ENCODE results near the gene HPCAL4.
A peak's percentile ranks its signal among the peaks of the same experiment; 100 is the strongest.

Gene HPCAL4

DNA sequence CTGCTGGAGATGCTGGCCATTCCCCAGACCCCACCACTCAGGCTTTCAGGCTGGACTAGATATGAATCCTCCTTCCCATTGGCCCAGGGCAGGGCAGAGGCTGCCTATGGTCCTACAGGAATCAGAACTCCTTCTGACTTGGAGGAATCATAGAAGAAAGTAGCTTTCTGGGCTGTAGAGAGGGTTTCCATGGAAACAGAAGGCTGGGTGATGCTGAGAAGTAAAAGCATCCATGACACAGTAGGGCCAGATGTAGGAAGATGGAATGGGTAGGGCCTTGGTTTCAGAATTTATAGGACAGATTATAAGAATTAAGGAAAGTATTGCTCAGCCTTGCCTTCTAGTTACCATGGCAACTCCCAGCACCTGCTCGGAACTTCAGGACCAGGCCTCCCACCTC is 28.4 kb downstream of the HPCAL4 start:
- TF ChIP-seq, protein P1, sequence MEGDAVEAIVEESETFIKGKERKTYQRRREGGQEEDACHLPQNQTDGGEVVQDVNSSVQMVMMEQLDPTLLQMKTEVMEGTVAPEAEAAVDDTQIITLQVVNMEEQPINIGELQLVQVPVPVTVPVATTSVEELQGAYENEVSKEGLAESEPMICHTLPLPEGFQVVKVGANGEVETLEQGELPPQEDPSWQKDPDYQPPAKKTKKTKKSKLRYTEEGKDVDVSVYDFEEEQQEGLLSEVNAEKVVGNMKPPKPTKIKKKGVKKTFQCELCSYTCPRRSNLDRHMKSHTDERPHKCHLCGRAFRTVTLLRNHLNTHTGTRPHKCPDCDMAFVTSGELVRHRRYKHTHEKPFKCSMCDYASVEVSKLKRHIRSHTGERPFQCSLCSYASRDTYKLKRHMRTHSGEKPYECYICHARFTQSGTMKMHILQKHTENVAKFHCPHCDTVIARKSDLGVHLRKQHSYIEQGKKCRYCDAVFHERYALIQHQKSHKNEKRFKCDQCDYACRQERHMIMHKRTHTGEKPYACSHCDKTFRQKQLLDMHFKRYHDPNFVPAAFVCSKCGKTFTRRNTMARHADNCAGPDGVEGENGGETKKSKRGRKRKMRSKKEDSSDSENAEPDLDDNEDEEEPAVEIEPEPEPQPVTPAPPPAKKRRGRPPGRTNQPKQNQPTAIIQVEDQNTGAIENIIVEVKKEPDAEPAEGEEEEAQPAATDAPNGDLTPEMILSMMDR (conservative IDR thresholded peaks at IDR 0.05; ENCODE audit: low read length): no peak
- no peak overlapping the region for H3K4me3 ChIP-seq (ENCODE audit: low read length)
- no peak for DNase-seq (ENCODE audit: low read depth)

DNA sequence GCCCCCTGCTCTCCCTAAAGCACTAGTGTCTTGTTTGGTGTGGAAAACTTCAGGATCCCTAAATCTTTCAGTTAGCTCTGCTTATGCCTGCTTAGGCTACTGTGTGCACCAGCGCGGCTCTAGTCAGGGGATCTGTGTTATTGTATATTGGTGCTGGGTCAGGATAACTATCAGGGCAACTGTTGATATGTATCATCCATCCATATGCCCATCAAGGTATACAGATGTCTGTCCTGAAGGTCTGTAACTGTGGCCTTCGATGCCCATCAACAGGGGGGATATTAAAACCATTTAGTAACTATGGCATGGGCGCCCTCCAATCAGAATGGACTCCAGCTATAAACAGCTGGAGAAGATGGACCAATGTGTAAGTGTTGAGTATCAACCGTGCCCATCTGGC is 31.7 kb downstream of the HPCAL4 start:
- TF ChIP-seq, protein P1 (conservative IDR thresholded peaks at IDR 0.05; ENCODE audit: low read length): no peak
- DNase-seq (ENCODE audit: low read depth): no peak
- no peak overlapping the region for H3K4me3 ChIP-seq (ENCODE audit: low read length)

DNA sequence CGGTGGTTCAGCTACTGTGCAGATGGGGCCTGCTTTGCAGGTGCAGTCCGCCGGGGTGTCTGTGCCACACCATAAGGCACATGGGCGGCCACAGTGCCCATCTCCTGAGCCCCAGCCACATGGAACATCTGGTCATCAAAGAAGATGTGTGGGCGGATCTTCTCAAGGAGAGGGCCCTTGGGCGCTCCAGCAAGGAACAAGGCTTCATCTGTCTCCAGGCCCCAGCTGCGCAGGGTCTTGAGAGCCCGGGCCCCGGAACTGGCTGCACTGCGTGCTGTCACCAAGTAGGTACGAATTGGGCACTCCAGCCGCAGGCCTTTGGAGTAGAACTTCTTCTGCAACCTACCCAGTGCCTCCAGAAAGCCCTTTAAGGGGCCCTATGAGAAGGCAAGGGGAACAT is 32.1 kb downstream of the HPCAL4 start:
- no peak for DNase-seq (ENCODE audit: low read depth)
- TF ChIP-seq, protein P1 (conservative IDR thresholded peaks at IDR 0.05; ENCODE audit: low read length): no peak
- no peak overlapping the region for H3K4me3 ChIP-seq (ENCODE audit: low read length)

DNA sequence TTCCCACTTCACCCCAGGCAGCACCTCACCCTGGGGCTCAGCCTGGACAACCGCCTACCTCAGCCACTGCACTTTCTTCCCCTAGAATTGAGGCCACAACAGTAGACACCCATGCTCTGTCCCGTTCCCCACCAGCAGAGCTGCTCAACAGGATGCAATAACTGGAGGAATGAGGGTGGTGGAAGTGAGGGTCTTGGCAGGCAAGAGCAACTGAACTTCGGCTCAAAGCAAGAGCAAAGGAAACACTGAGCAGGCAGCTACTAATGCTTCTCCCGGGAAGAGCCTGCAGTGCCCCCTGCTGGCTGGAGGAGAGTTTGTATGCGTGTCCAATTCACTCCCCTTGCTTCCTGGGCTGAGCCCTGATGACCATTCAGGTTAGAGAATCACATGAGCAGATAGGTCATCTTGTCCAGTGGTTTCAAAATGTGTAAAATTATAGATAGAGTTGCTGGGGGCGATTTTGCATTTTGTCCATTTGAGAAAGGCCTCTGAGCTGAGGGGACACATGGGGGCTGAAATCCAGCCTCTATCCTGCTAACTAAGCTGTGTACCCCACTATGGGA is 33.2 kb downstream of the HPCAL4 start:
- TF ChIP-seq, protein P1 (conservative IDR thresholded peaks at IDR 0.05; ENCODE audit: low read length): peak; percentile 70
- DNase-seq (ENCODE audit: low read depth): peak; percentile 56
- no peak overlapping the region for H3K4me3 ChIP-seq (ENCODE audit: low read length)

DNA sequence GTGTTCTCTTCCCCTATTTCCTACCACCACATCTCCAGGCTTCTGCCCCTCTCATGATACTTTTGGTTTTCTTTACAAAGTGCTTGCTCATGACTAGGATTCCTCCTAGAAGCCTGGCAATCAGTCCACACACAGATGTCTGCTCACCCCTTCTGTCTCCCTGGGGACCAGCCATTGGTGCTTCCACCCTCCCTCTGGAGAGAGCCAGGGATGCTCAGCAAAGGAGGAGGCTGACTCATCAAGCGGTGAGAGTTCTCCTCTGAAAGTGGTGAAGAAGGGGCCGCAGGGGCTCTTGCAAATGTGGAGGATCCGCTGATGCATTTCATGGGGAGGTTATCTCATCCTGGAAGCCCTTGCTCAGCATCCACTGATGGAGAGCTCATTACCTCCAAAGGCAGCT is 33.8 kb downstream of the HPCAL4 start:
- no peak overlapping the region for H3K4me3 ChIP-seq (ENCODE audit: low read length)
- TF ChIP-seq, protein P1 (conservative IDR thresholded peaks at IDR 0.05; ENCODE audit: low read length): no peak
- DNase-seq (ENCODE audit: low read depth): peak; percentile 79

DNA sequence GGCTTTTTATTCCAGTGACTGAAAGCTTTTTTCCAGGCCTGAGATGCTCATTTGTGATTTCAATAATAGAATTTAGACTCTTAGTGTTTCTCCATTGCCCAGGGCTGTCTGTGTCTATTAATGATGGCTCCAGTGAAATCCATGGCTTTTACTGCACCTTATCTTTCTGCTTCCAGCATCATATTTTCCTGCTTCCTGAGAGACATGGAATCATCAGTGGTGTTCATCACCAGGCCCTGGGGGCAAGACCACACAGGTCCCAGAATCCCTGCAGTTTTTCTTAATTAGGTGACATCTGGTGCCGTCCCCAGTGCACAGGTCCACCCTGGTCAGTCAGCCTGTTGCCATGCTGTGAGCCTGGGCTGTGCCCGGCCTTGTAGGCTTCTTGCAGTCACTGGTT is 34.8 kb downstream of the HPCAL4 start:
- no peak overlapping the region for H3K4me3 ChIP-seq (ENCODE audit: low read length)
- TF ChIP-seq, protein P1 (conservative IDR thresholded peaks at IDR 0.05; ENCODE audit: low read length): no peak
- no peak for DNase-seq (ENCODE audit: low read depth)

DNA sequence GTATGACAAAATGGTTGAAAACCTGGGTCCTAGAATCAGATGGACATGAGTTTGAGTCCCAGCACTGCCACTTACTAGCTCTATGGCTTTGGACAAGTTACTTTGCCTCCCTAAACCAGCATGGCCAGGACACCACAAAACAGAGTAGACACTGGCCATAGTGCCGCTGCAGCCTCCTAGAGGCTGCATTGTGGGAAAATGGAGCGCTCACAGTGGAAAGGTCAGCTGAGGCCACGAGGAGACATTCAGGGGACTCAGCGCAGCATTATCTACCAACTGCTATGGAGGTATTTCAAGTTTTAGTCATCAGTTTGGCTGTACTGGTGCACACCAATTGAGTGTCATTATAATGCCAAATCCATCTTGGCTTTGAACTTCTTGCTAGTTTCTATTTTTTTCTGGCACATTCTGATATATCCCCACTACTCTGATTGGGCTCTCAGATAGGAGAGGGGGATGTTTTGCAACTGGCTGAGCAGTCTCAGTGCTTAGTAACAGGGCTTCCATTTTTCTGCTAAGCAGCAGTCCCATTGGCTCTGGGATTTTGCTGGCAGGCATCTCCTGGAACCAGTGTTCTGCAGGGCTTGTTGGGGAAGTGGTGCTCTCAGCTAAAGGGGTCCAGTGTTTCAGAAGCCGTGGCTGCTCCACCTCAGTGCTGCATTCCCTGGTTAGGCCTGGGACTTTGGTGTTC is 35.5 kb downstream of the HPCAL4 start:
- no peak for DNase-seq (ENCODE audit: low read depth)
- TF ChIP-seq, protein P1 (conservative IDR thresholded peaks at IDR 0.05; ENCODE audit: low read length): no peak
- H3K4me3 ChIP-seq (ENCODE audit: low read length): no peak overlapping the region

Data from AG10803 (cell line).